ENCODE results near the gene PIGC. TPM values are rescaled to one million over a fixed set of nuclear protein-coding genes. Genes with fewer than 3 reads are reported as not detected.

Gene PIGC
- total and polyA plus RNA-seq, 2 donors (not counting 3 experiments of a cell fraction or from before 2014, with no cell fraction given), result 16.1 to 25.8 TPM

DNA sequence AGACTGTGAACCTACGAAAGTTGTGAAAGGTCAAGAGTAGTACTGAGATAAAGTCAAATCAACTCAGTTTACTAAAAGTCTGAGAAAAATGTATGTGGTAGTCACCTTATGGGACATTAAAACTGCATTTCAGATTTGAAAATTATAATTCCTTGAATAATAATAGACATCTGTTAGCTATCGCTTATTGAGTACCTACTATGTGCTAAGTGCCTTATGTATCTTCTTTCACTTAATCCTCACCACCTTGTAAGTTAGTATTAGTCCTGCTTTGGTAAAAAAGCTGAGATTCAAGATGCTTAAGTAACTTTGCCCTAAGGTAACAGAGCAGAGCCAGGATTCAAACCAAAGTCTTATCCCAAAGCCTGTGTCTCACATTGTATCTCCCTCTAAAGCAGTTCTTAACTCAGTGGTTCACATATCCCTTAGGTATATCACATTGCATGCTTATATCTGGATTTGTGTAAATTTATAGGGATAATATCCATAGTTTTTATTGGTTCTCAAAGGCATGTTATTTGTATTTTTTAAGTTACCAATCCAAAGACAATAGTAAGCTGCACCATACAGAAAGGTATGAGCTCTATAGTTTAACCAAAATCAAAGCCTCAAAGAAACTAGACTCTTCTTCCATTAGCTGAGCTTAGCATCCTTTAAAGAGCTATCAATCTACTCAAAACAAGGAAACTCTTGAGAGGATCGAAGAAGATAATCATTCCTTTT lies 865 bp downstream of the PIGC start:
- Histone ChIP-seq H3K27me3 (ENCODE audit: control insufficient read depth in 2 of 2, insufficient read depth in 2 of 2, low read length in 2 of 2) (no peaks in the 10 kb centered on the region), H3K9me1 (replicated peaks; ENCODE audit: control insufficient read depth, extremely low read depth, insufficient read depth, low read length) (no peaks in the 10 kb centered on the region), H3K4me2 (ENCODE audit: insufficient read depth, low read length) (peak overlapping the region; percentile 97), H2AFZ (ENCODE audit: low read depth, low read length) (peak overlapping the region; percentile 88), H3K9me3 (replicated peaks; ENCODE audit: control insufficient read depth, insufficient read depth, low read length) (no peaks in the 10 kb centered on the region), H3K4me1 (ENCODE audit: control insufficient read depth, extremely low read depth, insufficient read depth, low read length) (peaks cover 16% of the 10 kb centered on the region), H3K36me3 (ENCODE audit: control insufficient read depth in 2 of 2, extremely low read depth in 1 of 2, insufficient read depth in 2 of 2, low read length in 2 of 2) (no peaks in the 10 kb centered on the region), H4K20me1 (replicated peaks; ENCODE audit: control insufficient read depth, extremely low read depth, insufficient read depth, low read length) (no peaks in the 10 kb centered on the region), H3K9ac (replicated peaks; ENCODE audit: extremely low read depth, insufficient read depth, low read length) (peak overlapping the region; percentile 91), H3K4me3 (replicated peaks in 1 of 3; ENCODE audit: insufficient read depth in 1 of 3, low read depth in 1 of 3, low read length in 3 of 3) (peak overlapping the region; percentile 68 to 92 (median 83)), H3K79me2 (ENCODE audit: control insufficient read depth, insufficient read depth, low read length) (peaks cover 25% of the 10 kb centered on the region), H3K27ac (ENCODE audit: insufficient read depth, low read depth, low read length) (peak overlapping the region; percentile 76)
- dilution Hi-C loops (cut with MboI; ENCODE audit: extremely low pct_ligation_motif_present, low sequenced_read_pairs), result no loop called here
- DNase-seq (ENCODE audit: low read depth, low spot score) (peak; percentile 28), FAIRE-seq (peak; percentile 48)
- ChIA-PET CTCF (interaction anchor here (1.0 to 4.0 kb wide), 9 partner anchors 8 to 440 kb away, joined by 3 to 42 read pairs (median 3); no protein-coding TSS in a partner anchor), POLR2A (no interaction called here)
- BruUV-seq (replicated peaks), result no TSS peak
- intact Hi-C loops (cut with micrococcal nuclease), result no loop called here
- TF ChIP-seq POLR2A (IDR thresholded peaks at IDR 0.05; ENCODE audit: low read depth, low read length) (no peak), MYC (IDR thresholded peaks at IDR 0.05; ENCODE audit: low read depth, low read length) (no peak), POLR2AphosphoS5 (IDR thresholded peaks at IDR 0.05; ENCODE audit: insufficient read depth, low read depth, low read length) (no peak), FOS (IDR thresholded peaks at IDR 0.05; ENCODE audit: borderline replicate concordance, insufficient read depth, low read length) (no peak), GATA2 (IDR thresholded peaks at IDR 0.05; ENCODE audit: insufficient read depth, insufficient read length, low read depth, low read length) (no peak), EZH2 (IDR thresholded peaks at IDR 0.05; ENCODE audit: borderline replicate concordance, low read depth, low read length, severe bottlenecking) (no peak), JUN (IDR thresholded peaks at IDR 0.05; ENCODE audit: borderline replicate concordance, insufficient read depth, insufficient read length, low read depth) (no peak)
- TF ChIP-seq, protein P1, sequence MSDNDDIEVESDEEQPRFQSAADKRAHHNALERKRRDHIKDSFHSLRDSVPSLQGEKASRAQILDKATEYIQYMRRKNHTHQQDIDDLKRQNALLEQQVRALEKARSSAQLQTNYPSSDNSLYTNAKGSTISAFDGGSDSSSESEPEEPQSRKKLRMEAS (IDR thresholded peaks at IDR 0.05; ENCODE audit: insufficient read depth, insufficient read length), result no peak
- TF ChIP-seq, protein P2, sequence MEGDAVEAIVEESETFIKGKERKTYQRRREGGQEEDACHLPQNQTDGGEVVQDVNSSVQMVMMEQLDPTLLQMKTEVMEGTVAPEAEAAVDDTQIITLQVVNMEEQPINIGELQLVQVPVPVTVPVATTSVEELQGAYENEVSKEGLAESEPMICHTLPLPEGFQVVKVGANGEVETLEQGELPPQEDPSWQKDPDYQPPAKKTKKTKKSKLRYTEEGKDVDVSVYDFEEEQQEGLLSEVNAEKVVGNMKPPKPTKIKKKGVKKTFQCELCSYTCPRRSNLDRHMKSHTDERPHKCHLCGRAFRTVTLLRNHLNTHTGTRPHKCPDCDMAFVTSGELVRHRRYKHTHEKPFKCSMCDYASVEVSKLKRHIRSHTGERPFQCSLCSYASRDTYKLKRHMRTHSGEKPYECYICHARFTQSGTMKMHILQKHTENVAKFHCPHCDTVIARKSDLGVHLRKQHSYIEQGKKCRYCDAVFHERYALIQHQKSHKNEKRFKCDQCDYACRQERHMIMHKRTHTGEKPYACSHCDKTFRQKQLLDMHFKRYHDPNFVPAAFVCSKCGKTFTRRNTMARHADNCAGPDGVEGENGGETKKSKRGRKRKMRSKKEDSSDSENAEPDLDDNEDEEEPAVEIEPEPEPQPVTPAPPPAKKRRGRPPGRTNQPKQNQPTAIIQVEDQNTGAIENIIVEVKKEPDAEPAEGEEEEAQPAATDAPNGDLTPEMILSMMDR (IDR thresholded peaks at IDR 0.05; ENCODE audit: extremely low read depth in 1 of 2, insufficient read depth in 1 of 2, low read depth in 1 of 2, low read length in 2 of 2), result no peak
